ENCODE results near the gene RPL22. TPM values are rescaled to one million over a fixed set of nuclear protein-coding genes. Genes with fewer than 3 reads are reported as not detected.
A peak's percentile ranks its signal among the peaks of the same experiment; 100 is the strongest.

Gene RPL22
- total RNA-seq, 4 donors from 2014 or later: 142 to 235 (median 159) TPM

GRCh38 chr1:6225651-6226050 is 26.3 kb upstream of the RPL22 start:
- Histone ChIP-seq H3K36me3 (peaks cover 0 to 97% (median 6%) of the 10 kb centered on the region in 3 donors), H3K27ac (no peak overlapping the region), H3K27me3 (no peaks in the 10 kb centered on the region), H3K9me3 (no peaks in the 10 kb centered on the region), H3K4me3 (no peak overlapping the region), H3K4me1 (peaks cover 0 to 13% (median 0%) of the 10 kb centered on the region in 4 donors)
- TF ChIP-seq CTCF (IDR thresholded peaks at IDR 0.05) (no peak), POLR2A (IDR thresholded peaks at IDR 0.05) (no peak), EP300 (IDR thresholded peaks at IDR 0.05) (no peak)
- no peak for DNase-seq (ENCODE audit: low spot score in 2 of 2)
- 88 to 90% methylated on average over 8 of the region's 8 CpGs for WGBS, 2 donors

DNA sequence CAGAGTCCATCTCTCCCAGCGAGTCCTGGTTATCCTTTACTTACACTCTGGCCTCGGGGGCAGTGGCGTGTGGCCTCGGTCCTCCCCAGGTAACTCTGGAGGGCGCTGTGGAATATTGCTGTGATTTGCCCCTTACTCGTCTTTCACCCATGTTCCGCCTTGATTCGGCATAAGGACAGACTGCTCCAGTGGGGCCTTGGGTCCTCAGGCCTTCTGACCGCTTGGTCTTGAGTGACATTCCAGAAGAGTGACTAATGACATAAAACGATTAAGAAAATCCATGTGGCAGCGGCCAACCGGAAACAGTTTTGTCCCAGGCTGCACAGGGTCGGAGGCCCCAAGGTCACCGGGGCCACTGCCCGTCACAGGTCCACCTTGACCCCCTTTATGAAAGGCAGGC is 25.3 kb upstream of the RPL22 start:
- Histone ChIP-seq H3K4me3 (no peak overlapping the region), H3K27me3 (no peaks in the 10 kb centered on the region), H3K27ac (no peak overlapping the region), H3K9me3 (no peaks in the 10 kb centered on the region), H3K4me1 (peaks cover 0 to 13% (median 0%) of the 10 kb centered on the region in 4 donors), H3K36me3 (peaks cover 0 to 92% (median 5%) of the 10 kb centered on the region in 3 donors)
- no peak for DNase-seq (ENCODE audit: low spot score in 2 of 2)
- no peak for TF ChIP-seq POLR2A (IDR thresholded peaks at IDR 0.05)
- TF ChIP-seq EP300 (IDR thresholded peaks at IDR 0.05): no peak
- no peak for TF ChIP-seq CTCF (IDR thresholded peaks at IDR 0.05)
- WGBS, 2 donors: 72 to 75% methylated on average over 15 of the region's 15 CpGs

- no peak for DNase-seq (ENCODE audit: low spot score in 2 of 2)
- no peaks in the 10 kb centered on the region for H3K27me3 ChIP-seq
- H3K4me3 ChIP-seq: no peak overlapping the region
- no peak overlapping the region for H3K27ac ChIP-seq
- H3K4me1 ChIP-seq: peaks cover 0 to 13% (median 0%) of the 10 kb centered on the region in 4 donors
- WGBS, 2 donors: 96 to 97% methylated on average over 13 of the region's 13 CpGs
- TF ChIP-seq POLR2A (IDR thresholded peaks at IDR 0.05) (no peak), CTCF (IDR thresholded peaks at IDR 0.05) (no peak), EP300 (IDR thresholded peaks at IDR 0.05) (no peak)
- H3K9me3 ChIP-seq: no peaks in the 10 kb centered on the region
- H3K36me3 ChIP-seq: peaks cover 0 to 81% (median 5%) of the 10 kb centered on the region in 3 donors
Observed at GRCh38 chr1:6223617-6224016, 24.2 kb upstream of the RPL22 start.

DNA sequence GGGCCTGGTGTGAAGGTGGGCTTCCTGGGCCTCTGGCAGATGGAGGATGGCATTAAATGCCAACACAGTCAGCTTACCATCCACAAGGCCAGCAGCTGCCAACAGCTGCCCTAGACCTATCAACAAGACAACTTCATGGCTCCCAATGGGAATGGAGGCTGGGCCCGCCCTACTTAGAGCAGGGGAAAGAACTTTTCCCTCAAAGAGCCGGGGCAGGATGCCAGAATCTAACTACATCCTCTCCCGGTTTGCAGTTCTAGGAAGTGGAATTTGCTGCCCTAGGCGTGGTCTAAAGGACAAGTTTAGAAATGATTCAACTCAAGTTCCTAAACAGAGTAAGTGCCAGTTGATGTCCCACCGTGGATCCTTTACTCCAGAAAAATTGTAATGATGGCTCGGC is 23.2 kb upstream of the RPL22 start:
- no peaks in the 10 kb centered on the region for H3K9me3 ChIP-seq
- 36 to 57% methylated on average over 6 of the region's 6 CpGs for WGBS, 2 donors
- peak in 1 of 2 donors; percentile 63 for DNase-seq (ENCODE audit: low spot score in 2 of 2)
- peaks cover 0 to 13% (median 0%) of the 10 kb centered on the region in 4 donors for H3K4me1 ChIP-seq
- H3K36me3 ChIP-seq: peaks cover 0 to 71% (median 5%) of the 10 kb centered on the region in 3 donors
- H3K27me3 ChIP-seq: no peaks in the 10 kb centered on the region
- no peak overlapping the region for H3K4me3 ChIP-seq
- no peak for TF ChIP-seq CTCF (IDR thresholded peaks at IDR 0.05)
- no peak for TF ChIP-seq POLR2A (IDR thresholded peaks at IDR 0.05)
- no peak for TF ChIP-seq EP300 (IDR thresholded peaks at IDR 0.05)
- peak overlapping the region in 2 of 4 donors; percentile 22 to 55 for H3K27ac ChIP-seq

DNA sequence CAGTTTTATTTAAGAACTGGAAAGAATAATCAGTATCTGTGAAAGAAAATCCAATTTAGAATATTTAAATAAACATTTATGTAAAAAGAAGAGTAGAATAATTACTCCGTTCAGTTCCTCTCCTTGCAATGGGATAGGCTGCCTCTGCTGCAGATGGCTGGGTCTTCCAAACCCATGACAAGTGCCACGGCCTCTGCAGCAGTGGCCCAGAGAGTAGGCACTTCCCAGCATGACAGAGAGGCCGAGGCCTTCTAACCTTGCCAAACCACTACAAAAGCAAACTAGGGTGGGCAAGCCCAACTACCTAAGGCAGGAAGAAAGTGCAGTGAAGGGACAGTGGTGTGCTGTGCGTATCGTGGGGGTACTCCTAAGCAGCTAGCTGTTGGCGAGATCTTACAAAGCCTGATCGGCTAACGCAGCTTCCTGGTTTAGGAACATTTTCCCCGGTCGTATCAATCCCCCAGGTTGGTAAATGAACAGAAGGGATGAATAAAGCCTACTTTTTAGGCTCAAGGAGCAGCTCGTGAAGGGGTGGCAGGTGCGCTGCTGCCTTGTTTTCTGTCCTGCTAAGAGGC is 21.9 kb upstream of the RPL22 start:
- no peaks in the 10 kb centered on the region for H3K27me3 ChIP-seq
- peaks cover 0 to 63% (median 5%) of the 10 kb centered on the region in 3 donors for H3K36me3 ChIP-seq
- H3K4me3 ChIP-seq: no peak overlapping the region
- peaks cover 0 to 13% (median 0%) of the 10 kb centered on the region in 4 donors for H3K4me1 ChIP-seq
- TF ChIP-seq EP300 (IDR thresholded peaks at IDR 0.05) (no peak), POLR2A (IDR thresholded peaks at IDR 0.05) (no peak), CTCF (IDR thresholded peaks at IDR 0.05) (no peak)
- WGBS, 2 donors: 89 to 90% methylated on average over 12 of the region's 12 CpGs
- no peak for DNase-seq (ENCODE audit: low spot score in 2 of 2)
- no peak overlapping the region for H3K27ac ChIP-seq
- H3K9me3 ChIP-seq: no peaks in the 10 kb centered on the region

All from tibial nerve (tissue), 4 donors.